Natural killer cell (primary cell): Measurements from ENCODE around the gene TMCC1. TPM values are rescaled to one million over a fixed set of nuclear protein-coding genes. Genes with fewer than 3 reads are reported as not detected.

Source experiments
- ATAC-seq, 3 donors: fragments of 150-1000 bp in 2 of 3; fragments of 200-7000 bp in 1 of 3; cut with Tn5 transposase; 1 replicate in 1 of 3; 2 replicates in 2 of 3; pipeline ENCODE4 v1.10.0; 2021; ENCODE audit warnings: mild to moderate bottlenecking in 2 of 3, moderate library complexity in 2 of 3
- DNase-seq, 2 donors: peaks; one replicate each; pipeline versions ENCODE4 v3.0.0 to v3.0.0-alpha.2; 2013 to 2021; ENCODE audit warnings: mixed read lengths in 1 of 2
- H3K27ac ChIP-seq: one replicate; pipeline ENCODE4 v1.5.1; 2013; ENCODE audit warnings: mild to moderate bottlenecking, low read length
- H3K27me3 ChIP-seq: one replicate; pipeline ENCODE4 v1.6.1; 2013; ENCODE audit warnings: low read length; ENCODE audit not compliant: control insufficient read depth, insufficient read depth
- H3K36me3 ChIP-seq: one replicate; pipeline ENCODE4 v1.6.1; 2013; ENCODE audit warnings: low read length; ENCODE audit not compliant: control insufficient read depth, insufficient read depth
- H3K4me1 ChIP-seq: one replicate; pipeline ENCODE4 v1.6.1; 2013; ENCODE audit warnings: low read length; ENCODE audit not compliant: control insufficient read depth, insufficient read depth
- H3K4me3 ChIP-seq: one replicate; pipeline ENCODE4 v1.5.1; 2013; ENCODE audit warnings: low read length
- H3K9me3 ChIP-seq: one replicate; pipeline ENCODE4 v1.6.1; 2013; ENCODE audit warnings: low read length; ENCODE audit not compliant: control insufficient read depth, insufficient read depth
- H3K27ac Mint-ChIP-seq, 2 donors: one replicate each; pipeline ENCODE4 v1.8.0; 2022; ENCODE audit warnings: mild to moderate bottlenecking in 2 of 2, mixed read lengths in 2 of 2, moderate library complexity in 1 of 2
- H3K27me3 Mint-ChIP-seq, 2 donors: one replicate each; pipeline ENCODE4 v1.8.0; 2022; ENCODE audit warnings: low read depth in 2 of 2, mixed read lengths in 2 of 2
- H3K36me3 Mint-ChIP-seq: one replicate; pipeline ENCODE4 v1.8.0; 2022; ENCODE audit warnings: mixed read lengths
- H3K4me1 Mint-ChIP-seq, 2 donors: one replicate each; pipeline ENCODE4 v1.8.0; 2022; ENCODE audit warnings: mixed read lengths in 2 of 2
- H3K4me3 Mint-ChIP-seq: one replicate; pipeline ENCODE4 v1.8.0; 2022; ENCODE audit warnings: mild to moderate bottlenecking, moderate library complexity, mixed read lengths
- H3K9me3 Mint-ChIP-seq, 2 donors: one replicate each; pipeline ENCODE4 v1.8.0; 2022; ENCODE audit warnings: mixed read lengths in 2 of 2
- WGBS: methylation state at CpG from one replicate; pipeline ENCODE4 v1.1.7; 2013; ENCODE audit warnings: missing lambda C conversion rate; ENCODE audit not compliant: insufficient coverage; 5-methylcytosine and 5-hydroxymethylcytosine counted together
- intact Hi-C: fragments of 100-400 bp; cut with micrococcal nuclease; formaldehyde crosslinking; loops from one replicate; pipeline ENCODE4 v1.14.2; 2022
- total RNA-seq, 4 donors: library from RNA; stranded (reverse); fragments of 120-200 nt in 1 of 4; gene quantifications; one replicate each; pipeline versions ENCODE4 v1.2.3 to v1.2.4, GENCODE V29; 2013 to 2022
- TF ChIP-seq, protein P1 (sequence below): fragments of 200-600 bp; IDR thresholded peaks from one replicate; pipeline ENCODE4 v1.8.0; 2022; ENCODE audit warnings: antibody characterized with exemption

The TMCC1 gene
- total RNA-seq, 3 donors from 2014 or later (not counting 1 experiment from before 2014, with no cell fraction given), result 26.4 to 36.7 (median 31.7) TPM

DNA sequence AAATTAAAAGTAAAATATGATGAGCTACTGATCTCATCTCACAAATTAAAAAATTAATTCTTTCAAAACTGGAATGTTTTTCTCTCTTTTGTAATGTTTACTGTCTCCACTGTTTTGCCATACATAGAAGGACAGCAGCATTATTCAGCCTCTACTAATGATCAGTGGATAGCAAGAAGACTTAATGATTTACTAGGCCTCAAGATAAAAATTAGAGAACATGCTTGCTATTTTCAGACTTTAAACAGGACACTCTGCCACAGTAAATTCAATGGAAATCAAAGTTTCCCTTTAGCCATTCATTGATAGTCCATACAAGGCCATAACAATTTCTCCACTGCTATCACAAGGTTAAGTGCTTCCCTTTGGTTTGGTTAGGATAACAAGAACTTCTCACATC is 129.4 kb downstream of the TMCC1 start:
- DNase-seq (no peak), ATAC-seq (no peak)
- TF ChIP-seq, protein P1, sequence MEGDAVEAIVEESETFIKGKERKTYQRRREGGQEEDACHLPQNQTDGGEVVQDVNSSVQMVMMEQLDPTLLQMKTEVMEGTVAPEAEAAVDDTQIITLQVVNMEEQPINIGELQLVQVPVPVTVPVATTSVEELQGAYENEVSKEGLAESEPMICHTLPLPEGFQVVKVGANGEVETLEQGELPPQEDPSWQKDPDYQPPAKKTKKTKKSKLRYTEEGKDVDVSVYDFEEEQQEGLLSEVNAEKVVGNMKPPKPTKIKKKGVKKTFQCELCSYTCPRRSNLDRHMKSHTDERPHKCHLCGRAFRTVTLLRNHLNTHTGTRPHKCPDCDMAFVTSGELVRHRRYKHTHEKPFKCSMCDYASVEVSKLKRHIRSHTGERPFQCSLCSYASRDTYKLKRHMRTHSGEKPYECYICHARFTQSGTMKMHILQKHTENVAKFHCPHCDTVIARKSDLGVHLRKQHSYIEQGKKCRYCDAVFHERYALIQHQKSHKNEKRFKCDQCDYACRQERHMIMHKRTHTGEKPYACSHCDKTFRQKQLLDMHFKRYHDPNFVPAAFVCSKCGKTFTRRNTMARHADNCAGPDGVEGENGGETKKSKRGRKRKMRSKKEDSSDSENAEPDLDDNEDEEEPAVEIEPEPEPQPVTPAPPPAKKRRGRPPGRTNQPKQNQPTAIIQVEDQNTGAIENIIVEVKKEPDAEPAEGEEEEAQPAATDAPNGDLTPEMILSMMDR, result no peak
- H3K27ac ChIP-seq, result no peak overlapping the region
- Mint-ChIP-seq H3K27ac (no peak overlapping the region), H3K36me3 (no peaks in the 10 kb centered on the region), H3K4me3 (no peak overlapping the region), H3K9me3 (no peaks in the 10 kb centered on the region), H3K27me3 (no peaks in the 10 kb centered on the region), H3K4me1 (peaks cover 0 to 10% of the 10 kb centered on the region in 2 donors)
- no peak overlapping the region for H3K4me3 ChIP-seq
- H3K9me3 ChIP-seq, result no peaks in the 10 kb centered on the region
- intact Hi-C loops, result no loop called here
- no peaks in the 10 kb centered on the region for H3K4me1 ChIP-seq
- H3K36me3 ChIP-seq, result no peaks in the 10 kb centered on the region
- H3K27me3 ChIP-seq, result no peaks in the 10 kb centered on the region

DNA sequence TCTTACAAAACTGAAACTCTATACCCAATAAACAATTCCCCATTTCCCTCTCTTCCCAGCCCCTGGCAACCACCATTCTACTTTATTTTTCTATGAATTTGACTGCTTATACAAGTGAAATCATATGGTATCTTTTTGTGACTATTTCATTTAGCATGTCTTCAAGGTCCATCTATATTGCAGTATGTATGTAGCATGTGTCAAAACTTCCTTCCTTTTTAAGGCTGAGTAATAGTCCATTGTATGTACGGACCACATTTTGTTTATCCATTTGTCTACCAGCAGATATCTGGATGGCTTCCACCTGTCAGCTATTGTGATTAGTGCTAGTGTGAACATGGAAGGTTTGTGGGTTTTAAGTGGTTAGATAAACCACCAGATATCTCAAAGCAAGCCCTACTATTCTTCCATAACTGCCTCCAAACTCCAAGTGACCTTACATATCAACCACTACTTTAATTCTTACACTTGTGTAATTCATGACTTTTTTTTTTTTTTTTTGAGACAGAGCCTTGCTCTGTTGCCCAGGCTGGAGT is 134.7 kb downstream of the TMCC1 start:
- Mint-ChIP-seq H3K4me1 (peaks cover 0 to 25% of the 10 kb centered on the region in 2 donors), H3K9me3 (no peaks in the 10 kb centered on the region), H3K4me3 (no peak overlapping the region), H3K27me3 (no peaks in the 10 kb centered on the region), H3K36me3 (no peaks in the 10 kb centered on the region), H3K27ac (no peak overlapping the region)
- Histone ChIP-seq H3K27ac (no peak overlapping the region), H3K36me3 (no peaks in the 10 kb centered on the region), H3K27me3 (no peaks in the 10 kb centered on the region), H3K4me1 (no peaks in the 10 kb centered on the region), H3K4me3 (no peak overlapping the region), H3K9me3 (no peaks in the 10 kb centered on the region)
- TF ChIP-seq, protein P1, result no peak
- WGBS, result 100% methylated on average over 1 of the region's 1 CpG
- ATAC-seq (no peak), DNase-seq (no peak)
- intact Hi-C loops, result no loop called here

DNA sequence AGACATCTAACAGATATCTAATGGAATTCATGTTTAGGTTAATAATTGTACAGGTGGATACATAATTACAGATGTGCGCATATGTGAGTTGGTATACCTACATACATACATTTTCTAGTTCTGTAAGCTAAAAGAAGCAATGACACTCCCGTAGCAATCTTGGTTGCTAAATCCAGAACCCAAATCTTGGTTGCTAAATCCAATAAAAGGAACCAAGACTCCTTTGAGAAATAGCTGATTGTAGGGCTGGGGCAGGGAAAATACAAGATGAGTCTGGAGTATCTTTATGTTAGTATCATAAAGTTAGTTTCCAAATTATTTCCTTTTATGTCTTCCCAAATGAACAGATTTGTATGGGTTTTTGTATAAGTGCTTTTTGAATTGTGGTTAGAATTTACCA is 135.2 kb downstream of the TMCC1 start:
- peaks cover under 1% of the 10 kb centered on the region for H3K36me3 Mint-ChIP-seq

More for the DNA sequence above, 135.2 kb downstream of the TMCC1 start:
- Mint-ChIP-seq H3K27ac (no peak overlapping the region), H3K4me1 (peaks cover 0 to 28% of the 10 kb centered on the region in 2 donors), H3K9me3 (no peaks in the 10 kb centered on the region), H3K27me3 (no peaks in the 10 kb centered on the region), H3K4me3 (no peak overlapping the region)
- TF ChIP-seq, protein P1, result no peak
- Histone ChIP-seq H3K9me3 (no peaks in the 10 kb centered on the region), H3K27ac (no peak overlapping the region), H3K4me3 (no peak overlapping the region), H3K4me1 (no peaks in the 10 kb centered on the region), H3K27me3 (no peaks in the 10 kb centered on the region), H3K36me3 (no peaks in the 10 kb centered on the region)
- DNase-seq (no peak), ATAC-seq (no peak)
- intact Hi-C loops, result no loop called here
- WGBS, result no CpG with 5 or more reads among the region's 2 CpGs
